Renal cortical epithelial cell (primary cell): ENCODE measurements around the gene COL1A2. TPM values are rescaled to one million over a fixed set of nuclear protein-coding genes. Genes with fewer than 3 reads are reported as not detected.

Source experiments
- DNase-seq: peaks from one replicate; pipeline ENCODE4 v3.0.0-alpha.2; 2011; ENCODE audit warnings: low read depth
- total RNA-seq: library from RNA; depleted of rRNA; stranded (reverse); fragments of >200 nt; gene quantifications from 2 replicates; pipeline ENCODE4 v1.2.3, GENCODE V29; 2014

The COL1A2 gene
- total RNA-seq, 1 donor from 2014 or later = 237 TPM

- no peak for DNase-seq
Measured at GRCh38 chr7:94382746-94383145, 11.9 kb upstream of the COL1A2 start.

- DNase-seq = no peak
Measured at GRCh38 chr7:94384315-94384714, 10.4 kb upstream of the COL1A2 start.

GRCh38 chr7:94386416-94386815, 8.3 kb upstream of the COL1A2 start:
- DNase-seq = peak; percentile 15

- no peak for DNase-seq
Measured at GRCh38 chr7:94388540-94388939, 6.2 kb upstream of the COL1A2 start.

- DNase-seq = no peak
Measured at GRCh38 chr7:94389381-94389780, 5.3 kb upstream of the COL1A2 start.

- DNase-seq = peak; percentile 25
Measured at GRCh38 chr7:94391726-94392392, 2.8 kb upstream of the COL1A2 start.

- DNase-seq = no peak
Measured at GRCh38 chr7:94392393-94392786, 2.3 kb upstream of the COL1A2 start.

- no peak for DNase-seq
Measured at GRCh38 chr7:94393246-94394108, 1.2 kb upstream of the COL1A2 start.

GRCh38 chr7:94394109-94394436, 622 bp upstream of the COL1A2 start:
- DNase-seq = no peak

GRCh38 chr7:94395141-94396036, 694 bp downstream of the COL1A2 start:
- DNase-seq = peak; percentile 87

- DNase-seq = no peak
Measured at GRCh38 chr7:94396037-94396431, 1.3 kb downstream of the COL1A2 start.

- no peak for DNase-seq
Measured at GRCh38 chr7:94396596-94396995, 1.9 kb downstream of the COL1A2 start.

GRCh38 chr7:94397722-94398121, 3.0 kb downstream of the COL1A2 start:
- no peak for DNase-seq

GRCh38 chr7:94398841-94399240, 4.1 kb downstream of the COL1A2 start:
- no peak for DNase-seq

GRCh38 chr7:94400022-94400421, 5.3 kb downstream of the COL1A2 start:
- DNase-seq = no peak

- DNase-seq = no peak
Measured at GRCh38 chr7:94400643-94401427, 6.1 kb downstream of the COL1A2 start.

- no peak for DNase-seq
Measured at GRCh38 chr7:94401428-94401814, 6.7 kb downstream of the COL1A2 start.

- no peak for DNase-seq
Measured at GRCh38 chr7:94403546-94403945, 8.9 kb downstream of the COL1A2 start.

- no peak for DNase-seq
Measured at GRCh38 chr7:94405506-94405905, 10.8 kb downstream of the COL1A2 start.

- DNase-seq = no peak
Measured at GRCh38 chr7:94406696-94407095, 12.0 kb downstream of the COL1A2 start.

GRCh38 chr7:94409200-94409948, 14.7 kb downstream of the COL1A2 start:
- no peak for DNase-seq
